Hepatocyte (in vitro differentiated cells): ENCODE data around the gene LPP.

Experiments
- EZH2 ChIP-seq: fragments of 200-600 bp; sonication (generic); IDR thresholded peaks from 2 replicates; pipeline ENCODE4 v1.6.1; 2016; ENCODE audit warnings: antibody characterized with exemption, mild to moderate bottlenecking, borderline replicate concordance
- EZH2phosphoT487 ChIP-seq: fragments of 200-600 bp; sonication (generic); IDR thresholded peaks from one replicate; pipeline ENCODE4 v1.6.1; 2018; ENCODE audit warnings: antibody characterized with exemption, mild to moderate bottlenecking, low read depth, moderate library complexity; ENCODE audit not compliant: unreplicated experiment, severe bottlenecking
- TF ChIP-seq, protein P1 (sequence below): fragments of 200-600 bp; sonication (generic); IDR thresholded peaks from 2 replicates; pipeline ENCODE4 v1.5.1; 2016; ENCODE audit warnings: antibody characterized with exemption, mild to moderate bottlenecking; ENCODE audit not compliant: poor library complexity

DNA sequence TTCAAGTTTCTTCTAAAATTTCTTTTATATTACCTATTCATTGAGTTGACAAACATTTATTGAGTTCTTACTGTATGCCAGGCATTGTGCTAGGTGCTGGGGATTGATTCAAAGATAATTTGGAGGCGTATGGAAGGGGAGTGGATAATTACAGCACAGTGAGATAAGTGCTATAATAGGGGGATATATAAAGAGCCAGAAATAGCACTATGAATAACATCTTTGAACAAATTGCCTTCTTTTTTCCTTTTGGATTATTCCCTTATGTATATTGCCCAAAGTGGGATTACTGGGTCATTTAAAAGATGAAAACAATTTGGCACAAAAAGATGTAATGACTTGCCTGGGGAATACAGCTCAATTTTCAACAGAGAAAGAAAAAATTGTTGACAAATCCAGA, 64.6 kb downstream of the LPP start:
- TF ChIP-seq, protein P1, sequence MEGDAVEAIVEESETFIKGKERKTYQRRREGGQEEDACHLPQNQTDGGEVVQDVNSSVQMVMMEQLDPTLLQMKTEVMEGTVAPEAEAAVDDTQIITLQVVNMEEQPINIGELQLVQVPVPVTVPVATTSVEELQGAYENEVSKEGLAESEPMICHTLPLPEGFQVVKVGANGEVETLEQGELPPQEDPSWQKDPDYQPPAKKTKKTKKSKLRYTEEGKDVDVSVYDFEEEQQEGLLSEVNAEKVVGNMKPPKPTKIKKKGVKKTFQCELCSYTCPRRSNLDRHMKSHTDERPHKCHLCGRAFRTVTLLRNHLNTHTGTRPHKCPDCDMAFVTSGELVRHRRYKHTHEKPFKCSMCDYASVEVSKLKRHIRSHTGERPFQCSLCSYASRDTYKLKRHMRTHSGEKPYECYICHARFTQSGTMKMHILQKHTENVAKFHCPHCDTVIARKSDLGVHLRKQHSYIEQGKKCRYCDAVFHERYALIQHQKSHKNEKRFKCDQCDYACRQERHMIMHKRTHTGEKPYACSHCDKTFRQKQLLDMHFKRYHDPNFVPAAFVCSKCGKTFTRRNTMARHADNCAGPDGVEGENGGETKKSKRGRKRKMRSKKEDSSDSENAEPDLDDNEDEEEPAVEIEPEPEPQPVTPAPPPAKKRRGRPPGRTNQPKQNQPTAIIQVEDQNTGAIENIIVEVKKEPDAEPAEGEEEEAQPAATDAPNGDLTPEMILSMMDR = no peak
- TF ChIP-seq EZH2phosphoT487 (no peak), EZH2 (no peak)
